LoVo (cell line): ENCODE data around the gene TBL1X.

Experiments
- DNase-seq: peaks from one replicate; pipeline ENCODE4 v3.0.0-alpha.2; 2016; ENCODE audit warnings: low spot score

TBL1X gene

GRCh38 chrX:9498236-9498635 lies 33.4 kb downstream of the TBL1X start:
- no peak for DNase-seq

GRCh38 chrX:9500584-9500983 lies 35.7 kb downstream of the TBL1X start:
- DNase-seq: no peak

GRCh38 chrX:9501362-9501761 lies 36.5 kb downstream of the TBL1X start:
- DNase-seq: no peak

- no peak for DNase-seq
Measured at GRCh38 chrX:9503261-9503660, 38.4 kb downstream of the TBL1X start.

- no peak for DNase-seq
Measured at GRCh38 chrX:9510366-9510765, 45.5 kb downstream of the TBL1X start.

- no peak for DNase-seq
Measured at GRCh38 chrX:9510980-9511379, 46.1 kb downstream of the TBL1X start.

GRCh38 chrX:9515489-9515888 lies 50.6 kb downstream of the TBL1X start:
- no peak for DNase-seq

GRCh38 chrX:9515973-9516538 lies 51.2 kb downstream of the TBL1X start:
- DNase-seq: no peak

- DNase-seq: no peak
Measured at GRCh38 chrX:9516635-9517034, 51.8 kb downstream of the TBL1X start.

GRCh38 chrX:9518051-9518450 lies 53.2 kb downstream of the TBL1X start:
- DNase-seq: no peak

GRCh38 chrX:9518889-9519288 lies 54.0 kb downstream of the TBL1X start:
- no peak for DNase-seq

- DNase-seq: no peak
Measured at GRCh38 chrX:9519546-9520216, 54.8 kb downstream of the TBL1X start.

GRCh38 chrX:9520217-9520590 lies 55.3 kb downstream of the TBL1X start:
- no peak for DNase-seq

GRCh38 chrX:9522378-9523155 lies 57.7 kb downstream of the TBL1X start:
- no peak for DNase-seq

- DNase-seq: no peak
Measured at GRCh38 chrX:9525511-9526248, 60.8 kb downstream of the TBL1X start.

- no peak for DNase-seq
Measured at GRCh38 chrX:9526965-9527364, 62.1 kb downstream of the TBL1X start.

GRCh38 chrX:9528498-9528897 lies 63.6 kb downstream of the TBL1X start:
- DNase-seq: no peak

GRCh38 chrX:9529223-9529622 lies 64.4 kb downstream of the TBL1X start:
- DNase-seq: no peak

GRCh38 chrX:9530848-9531274 lies 66.0 kb downstream of the TBL1X start:
- DNase-seq: no peak

GRCh38 chrX:9532349-9532748 lies 67.5 kb downstream of the TBL1X start:
- DNase-seq: no peak

GRCh38 chrX:9533611-9534010 lies 68.8 kb downstream of the TBL1X start:
- DNase-seq: no peak

GRCh38 chrX:9534686-9535085 lies 69.8 kb downstream of the TBL1X start:
- DNase-seq: no peak

GRCh38 chrX:9535101-9535500 lies 70.2 kb downstream of the TBL1X start:
- no peak for DNase-seq
